SK-N-SH (cell line): ENCODE measurements around the gene FAM47A. TPM values are rescaled to one million over a fixed set of nuclear protein-coding genes. Genes with fewer than 3 reads are reported as not detected.

ENCODE experiments used
- CTCF ChIA-PET: fragments of 300-600, 350-600 bp; formaldehyde crosslinking; extraction: SDS; loops from one replicate; lab custom pipeline; 2021; lab: Yijun Ruan, JAX
- POLR2A ChIA-PET: fragments of 350-600 bp; sonication (Branson Sonifier 250); formaldehyde crosslinking; extraction: SDS; loops from one replicate; lab custom pipeline; 2020; ENCODE audit warnings: antibody characterized with exemption, inconsistent platforms; lab: Yijun Ruan, JAX
- DNase-seq: peaks from one replicate; pipeline ENCODE4 v3.0.0; 2012
- H2AFZ ChIP-seq: fragments of 200-600 bp; sonication (generic); 2 replicates; pipeline ENCODE4 v1.8.1; 2016; ENCODE audit warnings: antibody characterized with exemption, mild to moderate bottlenecking, low read depth
- H3F3A ChIP-seq: fragments of 200-600 bp; sonication (generic); replicated peaks from 2 replicates; pipeline ENCODE3; 2016; ENCODE audit warnings: antibody characterized with exemption, mild to moderate bottlenecking; ENCODE audit not compliant: insufficient read depth
- H3K27ac ChIP-seq, 2 experiments: fragments of 200-500 bp in 1 of 2; fragments of 200-600 bp in 1 of 2; sonication (Bioruptor generic) in 1 of 2; sonication (generic), shearing (Covaris generic) in 1 of 2; 2 replicates each; pipeline versions ENCODE4 v1.5.1 to v1.6.1; 2014 to 2016; ENCODE audit warnings: low read depth in 2 of 2, inconsistent platforms in 1 of 2, low read length in 1 of 2, mild to moderate bottlenecking in 1 of 2, mixed read lengths in 1 of 2
- H3K27me3 ChIP-seq: fragments of 200-600 bp; sonication (generic), shearing (Covaris generic); 2 replicates; pipeline ENCODE4 v1.6.1; 2016; ENCODE audit warnings: mixed run types; ENCODE audit not compliant: insufficient read depth
- H3K36me3 ChIP-seq, 2 experiments: fragments of 200-500 bp in 1 of 2; fragments of 200-600 bp in 1 of 2; sonication (Bioruptor generic) in 1 of 2; sonication (generic) in 1 of 2; replicated peaks in 1 of 2; 2 replicates each; pipeline versions ENCODE3 to v1.5.1; 2014 to 2016; ENCODE audit warnings: low read length in 1 of 2, mild to moderate bottlenecking in 1 of 2; ENCODE audit not compliant: insufficient read depth in 2 of 2, control insufficient read depth in 1 of 2
- H3K4me1 ChIP-seq, 2 experiments: fragments of 200-500 bp in 1 of 2; fragments of 200-600 bp in 1 of 2; sonication (Bioruptor generic) in 1 of 2; sonication (generic), shearing (Covaris generic) in 1 of 2; 2 replicates each; pipeline versions ENCODE4 v1.5.1 to v1.6.1; 2014 to 2016; ENCODE audit warnings: low read depth in 1 of 2, low read length in 1 of 2, mixed run types in 1 of 2; ENCODE audit not compliant: insufficient read depth in 2 of 2, control insufficient read depth in 1 of 2
- H3K4me2 ChIP-seq: fragments of 200-600 bp; sonication (generic), shearing (Covaris generic); 2 replicates; pipeline ENCODE4 v1.6.1; 2017; ENCODE audit warnings: mixed run types
- H3K4me3 ChIP-seq, 2 experiments: fragments of 200-500 bp in 1 of 2; fragments of 200-600 bp in 1 of 2; sonication (Bioruptor generic) in 1 of 2; sonication (generic), shearing (Covaris generic) in 1 of 2; 2 replicates each; pipeline versions ENCODE4 v1.5.1 to v1.8.1; 2014 to 2016; ENCODE audit warnings: low read depth in 2 of 2, inconsistent platforms in 1 of 2, low read length in 1 of 2, mild to moderate bottlenecking in 1 of 2, mixed read lengths in 1 of 2, moderate library complexity in 1 of 2
- H3K79me2 ChIP-seq: fragments of 200-600 bp; sonication (generic); 2 replicates; pipeline ENCODE4 v1.8.1; 2017; ENCODE audit warnings: mild to moderate bottlenecking; ENCODE audit not compliant: insufficient read depth
- H3K9ac ChIP-seq: fragments of 200-600 bp; sonication (generic); 2 replicates; pipeline ENCODE4 v1.6.1; 2017; ENCODE audit warnings: mixed run types
- H3K9me2 ChIP-seq: fragments of 200-600 bp; sonication (generic); 2 replicates; pipeline ENCODE4 v1.6.1; 2017; ENCODE audit warnings: mixed run types
- H3K9me3 ChIP-seq: fragments of 200-600 bp; sonication (generic); 2 replicates; pipeline ENCODE4 v1.6.1; 2017; ENCODE audit warnings: mixed run types, mild to moderate bottlenecking, moderate library complexity
- H4K20me1 ChIP-seq: fragments of 200-600 bp; sonication (generic); 2 replicates; pipeline ENCODE4 v1.6.1; 2017; ENCODE audit warnings: mild to moderate bottlenecking, mixed run types; ENCODE audit not compliant: insufficient read depth
- EP300 ChIP-seq, 2 experiments: IDR thresholded peaks; 2 replicates each; pipeline versions ENCODE4 v1.4.0 to v1.6.1; 2012; ENCODE audit warnings: borderline replicate concordance in 1 of 2, low read depth in 1 of 2, low read length in 1 of 2
- FOXJ3 ChIP-seq: sonication (generic); formaldehyde crosslinking; IDR thresholded peaks from 2 replicates; pipeline ENCODE4 v1.5.1; 2020; ENCODE audit warnings: mild to moderate bottlenecking, missing genetic modification reagents
- GABPA ChIP-seq: IDR thresholded peaks from 2 replicates; pipeline ENCODE4 v1.4.0; 2012; ENCODE audit warnings: low read depth, mild to moderate bottlenecking
- IRF3 ChIP-seq: fragments of 150-350 bp; IDR thresholded peaks from 2 replicates; pipeline ENCODE4 v1.6.1; 2016; ENCODE audit warnings: mild to moderate bottlenecking, low read depth, low read length
- RCOR1 ChIP-seq: fragments of 150-350 bp; IDR thresholded peaks from 2 replicates; pipeline ENCODE4 v1.6.1; 2017; ENCODE audit warnings: antibody characterized with exemption, low read length
- RFX5 ChIP-seq: IDR thresholded peaks from 2 replicates; pipeline ENCODE4 v1.6.1; 2012; ENCODE audit warnings: mild to moderate bottlenecking, improper control_type of control experiment, low read length
- TAF1 ChIP-seq: IDR thresholded peaks from 2 replicates; pipeline ENCODE4 v1.6.1; 2012; ENCODE audit warnings: low read depth, mild to moderate bottlenecking, low read length, moderate library complexity, borderline replicate concordance
- TEAD4 ChIP-seq: IDR thresholded peaks from 2 replicates; pipeline ENCODE4 v1.4.0; 2012; ENCODE audit warnings: mild to moderate bottlenecking, borderline replicate concordance; ENCODE audit not compliant: insufficient read depth
- USF1 ChIP-seq: IDR thresholded peaks from 2 replicates; pipeline ENCODE4 v1.4.0; 2012; ENCODE audit warnings: low read depth, borderline replicate concordance
- WGBS: methylation state at CpG from one replicate; pipeline ENCODE4 v1.1.6; 2017; ENCODE audit warnings: low lambda C conversion rate; 5-methylcytosine and 5-hydroxymethylcytosine counted together
- polyA plus RNA-seq, 3 experiments: library from polyadenylated mRNA; depleted of rRNA; stranded (reverse); fragments of >200 nt; gene quantifications; 2 replicates each; pipeline ENCODE4 v1.2.3, GENCODE V29; 2012
- TF ChIP-seq, protein P1 (sequence below): fragments of 150-350 bp; IDR thresholded peaks from 2 replicates; pipeline ENCODE4 v1.6.1; 2017; ENCODE audit warnings: antibody characterized with exemption, low read length, low read depth, borderline replicate concordance
- TF ChIP-seq, protein P2 (sequence below): fragments of 200-600 bp; sonication (generic); IDR thresholded peaks from 2 replicates; pipeline ENCODE4 v1.6.1; 2017; ENCODE audit warnings: antibody characterized with exemption, mild to moderate bottlenecking, moderate library complexity

FAM47A gene
- polyA plus RNA-seq, 1 of the 3 experiments (the other 2 are of a cell fraction), result not detected

DNA sequence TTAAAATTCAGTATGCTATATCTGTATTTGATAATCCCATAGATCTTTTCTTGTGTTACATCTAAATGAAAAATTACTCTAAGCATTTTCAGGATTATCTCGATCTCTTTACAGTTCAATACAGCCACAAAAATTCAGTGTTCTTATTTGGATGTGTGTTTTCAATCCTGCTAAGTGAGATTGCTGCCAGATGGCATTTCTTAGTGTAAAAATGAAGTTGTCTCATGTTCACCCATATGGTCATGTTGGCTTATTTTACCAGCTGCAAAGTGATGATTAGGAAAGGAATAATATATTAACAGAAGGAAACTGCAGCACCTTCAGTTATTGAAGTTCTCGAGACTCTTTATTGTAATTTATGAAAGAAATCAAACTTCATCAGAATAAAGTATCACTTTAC lies 12.1 kb upstream of the FAM47A start:
- H3K27ac ChIP-seq, result no peak overlapping the region
- WGBS, result 5% methylated on average over 2 of the region's 2 CpGs
- no peaks in the 10 kb centered on the region for H3F3A ChIP-seq
- no peaks in the 10 kb centered on the region for H3K4me1 ChIP-seq
- H4K20me1 ChIP-seq, result no peaks in the 10 kb centered on the region
- H3K9me3 ChIP-seq, result no peaks in the 10 kb centered on the region
- H3K9ac ChIP-seq, result no peak overlapping the region
- H2AFZ ChIP-seq, result no peak overlapping the region
- ChIA-PET POLR2A (no interaction called here), CTCF (no interaction called here)
- DNase-seq, result no peak
- no peak overlapping the region for H3K4me3 ChIP-seq
- no peaks in the 10 kb centered on the region for H3K9me2 ChIP-seq
- no peaks in the 10 kb centered on the region for H3K27me3 ChIP-seq
- no peaks in the 10 kb centered on the region for H3K79me2 ChIP-seq
- TF ChIP-seq USF1 (no peak), GABPA (no peak), TEAD4 (no peak), IRF3 (no peak), TAF1 (no peak), RCOR1 (no peak), EP300 (IDR thresholded peaks at IDR 0.05; ENCODE audit: borderline replicate concordance in 1 of 2, low read depth in 1 of 2, low read length in 1 of 2) (no peak), FOXJ3 (CRISPR knock-in tag) (no peak)
- TF ChIP-seq, protein P1, sequence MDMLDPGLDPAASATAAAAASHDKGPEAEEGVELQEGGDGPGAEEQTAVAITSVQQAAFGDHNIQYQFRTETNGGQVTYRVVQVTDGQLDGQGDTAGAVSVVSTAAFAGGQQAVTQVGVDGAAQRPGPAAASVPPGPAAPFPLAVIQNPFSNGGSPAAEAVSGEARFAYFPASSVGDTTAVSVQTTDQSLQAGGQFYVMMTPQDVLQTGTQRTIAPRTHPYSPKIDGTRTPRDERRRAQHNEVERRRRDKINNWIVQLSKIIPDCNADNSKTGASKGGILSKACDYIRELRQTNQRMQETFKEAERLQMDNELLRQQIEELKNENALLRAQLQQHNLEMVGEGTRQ, result no peak
- TF ChIP-seq, protein P2, sequence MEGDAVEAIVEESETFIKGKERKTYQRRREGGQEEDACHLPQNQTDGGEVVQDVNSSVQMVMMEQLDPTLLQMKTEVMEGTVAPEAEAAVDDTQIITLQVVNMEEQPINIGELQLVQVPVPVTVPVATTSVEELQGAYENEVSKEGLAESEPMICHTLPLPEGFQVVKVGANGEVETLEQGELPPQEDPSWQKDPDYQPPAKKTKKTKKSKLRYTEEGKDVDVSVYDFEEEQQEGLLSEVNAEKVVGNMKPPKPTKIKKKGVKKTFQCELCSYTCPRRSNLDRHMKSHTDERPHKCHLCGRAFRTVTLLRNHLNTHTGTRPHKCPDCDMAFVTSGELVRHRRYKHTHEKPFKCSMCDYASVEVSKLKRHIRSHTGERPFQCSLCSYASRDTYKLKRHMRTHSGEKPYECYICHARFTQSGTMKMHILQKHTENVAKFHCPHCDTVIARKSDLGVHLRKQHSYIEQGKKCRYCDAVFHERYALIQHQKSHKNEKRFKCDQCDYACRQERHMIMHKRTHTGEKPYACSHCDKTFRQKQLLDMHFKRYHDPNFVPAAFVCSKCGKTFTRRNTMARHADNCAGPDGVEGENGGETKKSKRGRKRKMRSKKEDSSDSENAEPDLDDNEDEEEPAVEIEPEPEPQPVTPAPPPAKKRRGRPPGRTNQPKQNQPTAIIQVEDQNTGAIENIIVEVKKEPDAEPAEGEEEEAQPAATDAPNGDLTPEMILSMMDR, result no peak
- no peaks in the 10 kb centered on the region for H3K36me3 ChIP-seq
- H3K4me2 ChIP-seq, result no peak overlapping the region

DNA sequence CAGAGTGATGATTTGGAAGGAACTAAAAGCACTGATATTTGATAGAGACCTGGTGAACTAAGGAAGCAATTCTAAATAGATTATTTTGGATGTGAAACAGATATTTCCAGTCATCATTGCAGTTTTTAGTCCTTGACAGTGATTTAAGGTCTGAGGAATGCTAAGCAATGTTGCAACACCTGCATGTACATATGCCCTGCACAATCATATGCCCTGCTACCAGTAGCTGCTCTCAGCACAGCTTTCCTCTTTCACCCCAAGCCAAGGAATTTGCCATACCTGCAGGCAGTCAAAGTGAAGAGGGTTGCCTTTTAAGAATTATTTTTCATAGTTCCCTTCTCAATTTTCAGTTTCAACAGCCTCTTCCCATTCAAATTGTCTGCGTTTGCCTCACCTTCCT lies 8.7 kb upstream of the FAM47A start:
- POLR2A ChIA-PET, result no interaction called here
- Histone ChIP-seq H3F3A (no peaks in the 10 kb centered on the region), H3K4me2 (no peak overlapping the region), H3K9ac (no peak overlapping the region), H3K36me3 (no peaks in the 10 kb centered on the region), H3K27me3 (no peaks in the 10 kb centered on the region), H3K79me2 (no peaks in the 10 kb centered on the region), H2AFZ (no peak overlapping the region), H3K9me3 (no peaks in the 10 kb centered on the region), H3K9me2 (no peaks in the 10 kb centered on the region), H3K4me3 (no peak overlapping the region), H3K4me1 (no peaks in the 10 kb centered on the region), H4K20me1 (no peaks in the 10 kb centered on the region), H3K27ac (no peak overlapping the region)
- no peak for TF ChIP-seq RFX5
- WGBS, result 4% methylated on average over 1 of the region's 1 CpG
- CTCF ChIA-PET, result no interaction called here
- DNase-seq, result no peak
